HG03442 (cell line): ENCODE data around the gene TCP11.

Experiments
- ATAC-seq: cut with Tn5 transposase; IDR thresholded peaks from one replicate; pipeline ENCODE4 v1.9.1; 2021; ENCODE audit warnings: mild to moderate bottlenecking, moderate library complexity; ENCODE audit not compliant: unreplicated experiment

Gene TCP11

GRCh38 chr6:35173427-35174087, 32.4 kb upstream of the TCP11 start:
- ATAC-seq: no peak

- ATAC-seq: no peak
These were observed 31.9 kb upstream of the TCP11 start for GRCh38 chr6:35173044-35173426.

GRCh38 chr6:35170891-35171290, 29.8 kb upstream of the TCP11 start:
- no peak for ATAC-seq

- ATAC-seq: no peak
These were observed 29.0 kb upstream of the TCP11 start for GRCh38 chr6:35170166-35170565.

- no peak for ATAC-seq
These were observed 27.3 kb upstream of the TCP11 start for GRCh38 chr6:35168461-35168861.

GRCh38 chr6:35167505-35167904, 26.4 kb upstream of the TCP11 start:
- no peak for ATAC-seq

- no peak for ATAC-seq
These were observed 25.4 kb upstream of the TCP11 start for GRCh38 chr6:35166520-35166919.

- no peak for ATAC-seq
These were observed 25.0 kb upstream of the TCP11 start for GRCh38 chr6:35166116-35166515.

- no peak for ATAC-seq
These were observed 24.5 kb upstream of the TCP11 start for GRCh38 chr6:35165630-35166071.

- ATAC-seq: no peak
These were observed 23.7 kb upstream of the TCP11 start for GRCh38 chr6:35164868-35165267.

GRCh38 chr6:35164277-35164676, 23.1 kb upstream of the TCP11 start:
- ATAC-seq: no peak

- no peak for ATAC-seq
These were observed 22.7 kb upstream of the TCP11 start for GRCh38 chr6:35163836-35164235.

GRCh38 chr6:35161776-35162607, 20.9 kb upstream of the TCP11 start:
- ATAC-seq: no peak

GRCh38 chr6:35161266-35161665, 20.1 kb upstream of the TCP11 start:
- ATAC-seq: no peak

GRCh38 chr6:35160642-35161041, 19.5 kb upstream of the TCP11 start:
- no peak for ATAC-seq

- ATAC-seq: no peak
These were observed 17.4 kb upstream of the TCP11 start for GRCh38 chr6:35158520-35158919.

GRCh38 chr6:35154947-35155346, 13.8 kb upstream of the TCP11 start:
- ATAC-seq: no peak

- ATAC-seq: no peak
These were observed 13.1 kb upstream of the TCP11 start for GRCh38 chr6:35154262-35154661.

GRCh38 chr6:35152067-35152707, 11.0 kb upstream of the TCP11 start:
- ATAC-seq: no peak

- no peak for ATAC-seq
These were observed 10.3 kb upstream of the TCP11 start for GRCh38 chr6:35151466-35151865.

- ATAC-seq: no peak
These were observed 8.9 kb upstream of the TCP11 start for GRCh38 chr6:35149891-35150566.
